ENCODE measurements around the gene ALDH16A1.

GRCh38 chr19:49417088-49417487 lies 35.9 kb upstream of the ALDH16A1 start:
- TF ChIP-seq CTCF (IDR thresholded peaks at IDR 0.05 in 4 of 5, conservative IDR thresholded peaks at IDR 0.05 in 1 of 5) (no peak), POLR2A (IDR thresholded peaks at IDR 0.05) (no peak)

All from gastrocnemius medialis (tissue), 4 donors.